Limb (tissue), 2 donors: Measurements from ENCODE around the gene PGF.
A peak's percentile ranks its signal among the peaks of the same experiment; 100 is the strongest.

Experiments used
- DNase-seq, 2 donors: peaks; one replicate each; pipeline ENCODE4 v3.0.0-alpha.2; 2016; ENCODE audit errors: extremely low spot score in 2 of 2

The PGF gene

DNA sequence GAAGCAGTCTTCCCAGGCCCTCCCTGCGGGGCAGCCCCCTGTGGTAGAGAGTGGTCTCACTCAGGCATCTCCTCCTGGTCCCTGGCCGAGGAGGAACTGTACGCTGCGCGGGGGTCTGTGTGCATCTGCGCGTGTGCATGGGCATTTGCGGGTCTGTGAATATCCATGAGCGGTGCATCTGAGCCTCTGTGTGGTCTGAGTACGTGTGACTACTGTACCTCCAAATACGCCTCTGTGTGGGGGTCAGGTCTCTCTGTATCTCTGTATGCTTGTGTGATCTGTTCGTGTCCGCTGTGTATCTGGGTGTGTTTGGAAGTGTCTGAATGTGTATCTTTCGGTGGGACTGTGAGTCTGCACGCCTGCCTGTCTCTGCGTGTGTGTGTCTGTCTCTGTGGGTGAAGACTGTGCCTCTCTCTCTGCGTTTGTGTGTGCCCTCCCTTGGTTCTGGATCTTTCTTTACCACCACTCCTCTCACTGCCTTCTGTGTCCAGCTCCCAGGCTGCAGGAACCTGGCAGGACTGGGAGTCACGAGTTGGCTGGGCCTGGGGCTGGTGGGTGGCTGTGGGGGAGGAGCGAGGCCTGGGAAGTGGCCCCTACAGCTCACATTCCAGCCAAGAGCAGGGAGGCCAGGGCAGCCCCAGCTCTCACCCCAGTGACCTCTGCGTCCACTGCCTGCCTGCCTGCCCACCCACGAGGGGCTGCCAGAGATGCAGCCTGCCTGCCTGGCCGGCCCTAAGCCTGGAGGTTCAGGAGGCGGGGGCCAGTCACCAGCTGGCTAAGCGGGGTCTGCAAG is 1.1 kb upstream of the PGF start:
- no peak for DNase-seq

DNA sequence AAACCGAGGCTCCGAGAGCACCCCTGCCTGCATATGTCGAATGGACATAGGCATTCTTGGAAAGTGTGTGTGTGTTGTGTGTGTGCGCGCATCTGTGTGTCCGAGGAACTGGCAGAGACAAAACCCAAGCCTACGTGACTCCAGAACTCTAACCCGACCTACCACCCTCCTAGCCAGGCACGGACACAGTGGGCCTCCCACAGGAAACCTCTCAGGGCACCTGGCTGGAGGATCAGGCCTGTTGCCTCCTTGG is 556 bp upstream of the PGF start:
- DNase-seq, result no peak

DNA sequence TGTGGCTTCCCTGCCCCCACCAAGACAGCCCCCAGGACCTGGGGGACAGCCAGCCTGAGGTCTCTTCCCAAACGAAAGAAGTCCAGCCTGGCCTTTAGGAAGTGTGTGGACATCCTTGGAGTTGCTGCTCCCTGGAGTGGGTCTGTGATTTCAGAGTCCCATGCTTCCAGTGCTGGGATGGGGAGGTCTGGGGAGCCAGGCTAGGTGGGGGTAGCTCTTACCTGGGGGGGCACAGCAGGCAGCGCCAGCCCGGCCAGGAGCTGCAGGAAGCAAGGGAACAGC is 509 bp downstream of the PGF start:
- DNase-seq, result no peak

DNA sequence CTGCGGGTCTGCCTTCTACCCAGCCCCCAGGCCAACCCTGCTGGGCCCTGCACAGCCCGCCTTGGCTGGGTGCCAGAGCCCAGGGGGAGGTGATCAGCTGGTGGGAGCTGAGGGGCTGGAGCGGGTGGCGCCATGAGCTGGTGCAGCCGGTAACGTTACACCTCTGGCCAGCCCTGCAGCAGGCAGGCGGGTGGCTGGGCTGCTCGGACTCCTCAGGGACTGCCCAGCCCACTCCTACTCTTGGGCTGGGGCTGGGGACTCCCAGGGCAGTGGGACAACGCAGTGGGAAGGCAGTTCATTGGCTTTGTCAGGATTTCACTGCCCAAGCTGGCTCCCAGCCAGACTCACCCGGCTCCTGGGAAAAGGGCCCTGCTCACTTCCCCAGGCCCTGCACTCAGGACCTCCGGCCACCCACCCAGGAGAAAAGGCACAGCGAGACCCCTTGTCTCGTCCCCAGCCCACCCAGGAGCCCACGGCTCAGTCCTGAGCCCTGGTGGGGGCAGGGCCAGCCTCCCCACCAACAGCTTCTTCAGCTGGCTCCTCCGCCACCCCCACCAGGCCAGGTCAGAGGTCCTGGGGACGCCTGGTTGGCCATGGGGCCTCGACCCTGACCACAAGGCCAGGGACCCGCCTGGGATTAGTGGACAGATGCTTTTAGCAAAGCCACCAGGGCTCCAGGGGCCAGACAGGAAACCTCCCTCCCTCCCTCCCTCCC is 1.0 kb downstream of the PGF start:
- peak in 1 of 2 donors; percentile 84 for DNase-seq

DNA sequence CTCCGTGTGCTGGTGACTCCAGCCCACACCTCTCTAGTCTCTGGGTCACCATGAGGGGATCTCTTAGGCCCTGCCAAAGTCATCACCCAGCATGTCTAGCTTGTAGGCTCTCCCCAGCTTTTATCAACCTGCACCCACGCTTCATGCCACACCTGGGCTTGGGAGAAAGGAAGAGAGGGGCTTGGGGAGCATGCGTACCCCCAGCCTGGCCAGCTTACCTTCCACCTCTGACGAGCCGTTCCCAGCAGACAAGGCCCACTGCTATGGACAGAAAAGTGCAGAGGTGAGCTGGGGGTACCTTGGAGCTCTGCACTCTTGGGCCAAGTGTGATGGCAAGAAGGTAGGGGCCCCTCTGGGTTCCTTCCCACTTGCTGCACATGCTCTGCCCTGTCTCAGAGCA is 1.7 kb downstream of the PGF start:
- no peak for DNase-seq

DNA sequence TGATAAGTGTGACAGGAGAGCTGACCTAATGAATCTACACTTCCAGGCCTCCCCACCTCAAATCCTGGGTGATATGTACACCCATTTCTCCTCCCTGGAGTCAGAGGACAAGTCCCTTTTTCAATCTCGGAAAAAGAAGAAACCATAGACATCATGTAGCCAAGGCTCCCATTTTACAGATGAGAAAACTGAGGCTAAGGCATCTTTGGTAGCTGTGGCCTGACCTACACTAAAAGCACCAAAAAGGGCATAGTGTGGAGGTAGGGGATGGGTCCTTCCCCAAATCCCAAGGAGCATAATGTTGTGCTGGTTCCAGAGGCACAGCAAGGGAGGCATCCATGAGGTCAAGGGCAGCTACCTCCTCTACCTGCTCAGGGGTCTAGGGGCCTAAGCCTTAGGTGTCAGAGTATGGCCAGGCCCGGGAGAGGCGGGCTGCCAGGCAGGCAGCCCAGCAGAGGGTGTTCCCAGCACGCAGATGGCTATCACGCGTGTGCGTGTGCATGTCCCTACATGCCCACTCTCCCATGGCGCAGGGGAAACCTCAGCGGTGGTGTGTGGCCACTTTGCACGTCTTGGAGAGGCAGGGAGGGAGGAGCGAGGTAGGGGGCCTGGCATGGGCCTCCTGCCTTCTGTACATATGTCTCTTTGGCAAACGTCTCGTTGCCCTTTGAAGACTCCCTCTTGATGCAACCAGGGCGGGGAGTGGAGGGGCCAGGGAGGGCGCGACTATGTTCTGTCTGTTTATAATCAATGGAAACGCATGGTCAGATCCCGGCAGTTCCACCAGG is 2.5 kb downstream of the PGF start:
- no peak for DNase-seq

DNA sequence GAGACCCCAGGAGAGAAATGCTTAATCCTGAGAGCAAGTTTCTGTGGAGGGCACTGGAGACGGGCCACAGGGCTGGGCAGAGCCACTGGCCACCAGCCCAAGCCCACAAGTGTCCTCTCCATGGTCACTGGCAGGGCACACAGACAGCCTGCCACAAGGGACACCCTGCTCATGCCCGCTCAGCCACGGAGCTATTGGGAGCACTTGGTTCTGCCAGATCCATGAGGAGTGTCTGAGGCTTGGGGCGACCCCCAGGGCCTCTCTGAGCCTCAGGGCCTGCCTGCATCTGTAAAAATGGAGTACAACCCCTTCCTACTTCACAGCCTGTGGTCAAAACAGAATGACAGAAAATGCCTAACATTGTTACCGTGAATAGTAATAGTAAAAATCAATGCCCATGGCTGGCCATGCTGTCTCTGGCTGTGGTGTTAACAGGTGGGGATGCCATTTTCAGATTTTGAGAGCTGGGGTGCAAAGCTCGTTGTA is 3.2 kb downstream of the PGF start:
- DNase-seq, result no peak

DNA sequence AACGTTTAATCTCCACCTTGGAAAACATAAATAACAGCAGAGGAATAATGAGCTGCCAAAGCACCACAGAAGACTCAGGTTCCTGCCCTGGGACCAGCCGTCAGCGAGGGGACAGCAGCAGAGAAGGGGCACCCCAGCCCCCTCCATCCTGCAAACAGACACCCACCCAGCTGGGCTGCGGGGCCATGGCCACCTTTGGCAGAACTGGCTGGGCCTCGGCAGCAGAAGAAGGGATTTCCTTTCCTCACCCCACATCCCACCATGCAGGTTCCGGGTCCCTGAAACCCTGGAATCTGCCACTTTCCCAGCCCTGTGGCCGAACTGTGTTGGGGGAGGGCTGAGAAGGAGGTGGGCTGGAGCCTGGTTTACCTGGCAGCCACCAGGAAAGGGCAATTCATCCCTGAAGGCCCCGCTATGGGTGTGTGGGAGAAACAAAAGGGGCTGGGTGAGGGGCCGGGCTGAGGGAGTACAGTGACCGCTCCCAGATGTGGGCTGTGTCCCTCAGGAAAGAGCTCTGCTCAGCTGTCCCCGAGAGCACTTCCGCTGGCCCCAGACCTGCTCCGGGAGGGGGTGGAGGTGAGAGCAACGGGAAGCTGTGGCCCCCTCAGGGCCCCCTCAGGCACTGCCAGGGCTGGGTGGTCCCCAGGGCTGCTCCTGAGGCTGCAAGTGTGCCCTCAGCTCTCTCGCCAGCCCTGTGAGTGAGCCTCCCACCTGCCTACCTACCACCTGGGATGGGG is 3.8 kb downstream of the PGF start:
- no peak for DNase-seq

DNA sequence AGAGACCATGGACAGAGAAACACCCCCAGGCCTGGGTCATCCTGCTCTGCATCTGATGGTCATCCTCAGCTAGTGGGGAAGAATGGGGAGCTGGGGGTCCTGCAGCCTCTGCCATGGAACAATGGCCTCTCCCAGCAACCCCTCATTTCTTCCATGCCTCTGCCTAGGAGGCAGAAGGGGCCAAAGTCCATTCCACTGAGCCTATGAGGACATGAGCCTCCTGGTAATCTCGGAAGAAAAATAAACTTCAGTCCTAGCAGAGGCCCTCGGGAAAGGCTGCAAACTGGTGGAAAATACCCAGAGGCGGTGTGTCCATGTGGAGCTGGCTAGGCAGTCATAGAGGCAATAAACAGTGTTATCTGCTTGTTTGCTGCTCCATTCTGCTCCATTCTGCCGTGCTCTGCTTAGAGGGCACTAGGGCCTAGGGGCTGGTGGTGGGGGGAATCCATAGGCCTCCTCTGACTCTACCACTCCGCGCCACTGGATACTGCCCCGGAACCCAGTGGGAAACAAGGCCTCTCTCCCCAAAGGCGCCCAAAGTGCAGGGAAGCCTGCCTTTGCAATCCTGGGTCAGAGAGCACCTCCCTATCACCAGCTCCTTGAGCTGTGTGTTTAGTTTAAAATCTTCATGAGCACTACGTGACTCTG is 4.5 kb downstream of the PGF start:
- DNase-seq, result no peak

DNA sequence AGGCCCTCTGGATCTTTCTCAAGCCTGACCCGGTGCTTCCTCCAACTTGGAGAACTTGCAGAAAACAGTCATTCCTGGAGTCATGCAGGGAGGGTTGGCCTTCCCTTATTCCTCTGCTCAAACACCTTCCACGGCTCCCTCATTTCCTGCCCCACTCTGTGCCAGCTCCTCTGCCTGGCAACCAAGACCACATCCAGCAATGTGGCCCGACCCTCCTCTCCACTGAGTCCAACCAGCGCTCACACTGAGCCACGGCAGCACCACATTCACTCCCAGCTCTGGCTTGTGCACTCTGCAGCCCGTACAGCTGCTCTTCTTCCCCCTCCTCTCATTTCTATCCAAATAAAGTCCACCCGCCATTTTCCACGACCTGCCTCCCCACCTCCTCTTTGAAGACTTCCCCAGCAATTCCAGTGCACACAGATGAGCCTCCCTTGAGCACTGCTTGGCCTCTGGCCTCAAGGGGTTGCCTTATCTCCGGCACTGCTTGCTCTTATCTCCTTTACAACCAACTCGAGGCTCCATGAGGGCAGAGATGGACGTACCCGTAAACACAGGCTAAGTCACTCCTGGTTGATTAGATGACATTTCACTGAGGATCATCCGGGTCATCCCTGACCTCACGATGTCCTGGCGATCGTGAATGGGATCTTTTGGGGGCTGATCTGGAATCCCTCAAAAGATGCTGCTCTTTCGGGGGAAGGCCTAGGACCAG is 5.4 kb downstream of the PGF start:
- no peak for DNase-seq

DNA sequence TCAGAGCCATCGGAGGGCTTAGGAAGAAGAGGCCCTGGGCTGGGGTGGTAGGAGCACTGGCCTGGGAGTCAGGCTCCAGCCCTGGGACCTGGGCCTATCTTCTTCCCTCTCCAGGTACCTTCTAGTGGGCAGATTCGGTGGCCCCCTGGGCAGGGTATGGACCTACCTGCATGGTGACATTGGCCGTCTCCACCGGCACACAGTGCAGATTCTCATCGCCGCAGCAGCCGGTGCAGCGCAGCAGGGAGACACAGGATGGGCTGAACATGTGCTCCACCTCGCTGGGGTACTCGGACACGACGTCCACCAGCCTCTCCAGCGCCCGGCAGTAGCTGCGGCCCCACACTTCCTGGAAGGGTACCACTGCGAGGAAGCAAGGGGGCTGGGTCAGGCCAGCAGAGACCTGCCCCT is 6.2 kb downstream of the PGF start:
- DNase-seq, result no peak

DNA sequence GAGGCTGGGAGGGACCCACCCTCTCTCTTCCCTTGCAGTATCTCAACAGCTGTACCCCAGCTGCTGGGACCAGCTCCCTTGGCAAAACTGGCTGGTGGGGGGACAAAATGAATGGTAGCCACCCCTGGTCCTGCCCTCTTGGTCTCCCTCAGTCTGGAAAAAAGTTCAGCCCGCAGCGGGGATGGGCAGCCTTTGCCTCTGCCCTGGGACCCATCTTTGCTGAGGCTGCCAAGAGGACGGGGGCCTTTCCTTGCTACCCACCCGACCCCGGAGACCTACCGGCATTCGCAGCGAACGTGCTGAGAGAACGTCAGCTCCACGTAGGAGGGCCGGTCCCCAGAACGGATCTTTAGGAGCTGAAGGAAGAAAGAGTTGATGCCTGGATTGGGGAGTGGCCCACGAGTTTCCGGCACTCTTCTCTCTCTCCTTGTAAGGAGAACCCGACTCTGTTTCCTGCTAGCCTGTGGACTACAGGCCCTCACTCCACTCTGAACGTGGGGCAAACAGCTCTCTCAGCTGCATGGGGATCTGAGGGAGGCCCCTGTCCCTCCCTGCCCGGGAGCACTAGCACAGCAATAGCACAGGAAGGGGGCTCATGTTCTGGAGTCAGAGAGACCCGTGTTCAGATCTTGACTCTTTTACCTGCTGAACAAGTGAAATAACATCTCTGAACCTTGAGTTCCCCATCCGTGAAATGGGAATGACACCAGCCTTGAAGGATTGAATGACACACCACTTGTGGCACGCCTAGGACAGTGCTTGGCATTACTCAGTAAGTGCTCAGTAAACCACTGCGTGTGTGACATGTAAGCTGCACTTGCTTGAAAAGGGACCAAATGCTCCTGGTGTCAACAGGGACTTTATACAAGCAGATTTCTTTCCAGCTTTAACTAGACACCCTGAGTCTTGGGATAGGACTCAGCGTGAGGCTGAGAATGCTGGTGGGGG is 6.9 kb downstream of the PGF start:
- DNase-seq, result no peak

DNA sequence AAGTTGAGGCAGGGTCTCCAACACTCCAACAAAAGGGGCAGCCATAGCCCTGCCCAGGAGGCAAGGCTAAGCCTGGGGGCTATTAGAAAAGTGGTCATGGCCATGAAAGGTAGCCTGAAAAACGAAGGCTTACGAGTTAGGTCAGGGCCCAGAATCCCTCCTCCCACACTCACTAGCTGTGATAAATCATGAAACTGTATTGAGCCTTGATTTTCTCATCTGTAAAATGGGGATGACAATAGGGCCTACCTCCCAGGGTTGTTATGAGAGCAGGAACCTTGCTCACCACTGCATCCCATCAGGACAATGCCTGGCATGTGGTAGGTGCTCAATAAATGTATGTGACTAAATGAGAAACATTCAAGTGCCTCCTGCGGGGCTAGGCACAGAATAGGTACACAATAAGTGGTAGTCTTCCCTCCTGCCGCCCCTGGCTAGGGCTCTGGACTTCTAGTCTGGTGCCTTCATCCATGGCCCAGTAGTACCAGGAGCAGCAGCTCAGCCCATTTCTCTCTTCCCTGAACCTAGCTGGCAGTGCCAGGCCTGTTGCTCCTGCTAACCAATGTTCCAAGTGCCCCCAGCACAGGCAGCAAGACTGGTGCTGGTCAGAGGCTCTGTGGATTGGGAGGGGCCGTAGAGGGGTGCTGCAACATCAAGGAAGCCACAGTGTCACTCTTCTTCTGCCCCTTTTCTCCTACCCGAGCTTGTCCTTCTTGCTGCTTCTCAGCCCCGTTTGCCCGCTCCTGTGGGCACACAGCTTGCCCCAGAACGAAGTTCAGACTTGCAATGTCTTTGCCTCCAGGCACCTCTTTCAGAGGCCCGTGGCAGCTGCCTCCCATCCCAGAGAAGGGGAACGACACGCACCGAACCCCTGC is 7.8 kb downstream of the PGF start:
- no peak for DNase-seq

DNA sequence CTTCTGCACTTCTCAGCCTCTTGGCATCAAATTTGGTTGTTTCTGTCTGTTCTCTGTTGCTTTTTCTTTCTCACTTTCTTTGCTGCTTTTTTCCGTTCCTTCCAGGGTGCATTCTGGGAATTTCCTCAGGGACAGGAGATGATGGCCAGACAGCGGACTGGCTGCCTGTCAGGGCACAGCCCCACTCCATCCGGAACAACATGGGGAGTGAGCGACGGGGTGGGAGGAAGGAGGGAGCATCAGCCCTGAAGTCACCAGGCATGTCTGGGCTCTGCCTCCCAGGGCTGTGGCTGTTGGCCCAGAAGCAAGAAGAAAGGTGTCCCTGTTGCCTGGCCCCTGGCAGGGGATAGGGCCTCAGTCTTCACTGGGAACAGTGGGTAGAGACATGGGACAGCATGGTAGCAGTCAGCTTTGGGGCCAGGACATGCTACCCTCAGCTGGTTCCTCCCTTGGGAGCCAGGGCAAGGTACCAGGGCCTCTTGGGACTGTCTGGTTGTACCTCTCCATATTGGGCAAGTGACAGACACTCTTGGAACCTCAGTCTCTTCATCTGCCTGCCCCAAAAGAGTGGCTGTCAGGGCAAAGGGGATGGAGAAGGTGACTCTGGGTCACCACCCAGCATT is 8.6 kb downstream of the PGF start:
- no peak for DNase-seq

DNA sequence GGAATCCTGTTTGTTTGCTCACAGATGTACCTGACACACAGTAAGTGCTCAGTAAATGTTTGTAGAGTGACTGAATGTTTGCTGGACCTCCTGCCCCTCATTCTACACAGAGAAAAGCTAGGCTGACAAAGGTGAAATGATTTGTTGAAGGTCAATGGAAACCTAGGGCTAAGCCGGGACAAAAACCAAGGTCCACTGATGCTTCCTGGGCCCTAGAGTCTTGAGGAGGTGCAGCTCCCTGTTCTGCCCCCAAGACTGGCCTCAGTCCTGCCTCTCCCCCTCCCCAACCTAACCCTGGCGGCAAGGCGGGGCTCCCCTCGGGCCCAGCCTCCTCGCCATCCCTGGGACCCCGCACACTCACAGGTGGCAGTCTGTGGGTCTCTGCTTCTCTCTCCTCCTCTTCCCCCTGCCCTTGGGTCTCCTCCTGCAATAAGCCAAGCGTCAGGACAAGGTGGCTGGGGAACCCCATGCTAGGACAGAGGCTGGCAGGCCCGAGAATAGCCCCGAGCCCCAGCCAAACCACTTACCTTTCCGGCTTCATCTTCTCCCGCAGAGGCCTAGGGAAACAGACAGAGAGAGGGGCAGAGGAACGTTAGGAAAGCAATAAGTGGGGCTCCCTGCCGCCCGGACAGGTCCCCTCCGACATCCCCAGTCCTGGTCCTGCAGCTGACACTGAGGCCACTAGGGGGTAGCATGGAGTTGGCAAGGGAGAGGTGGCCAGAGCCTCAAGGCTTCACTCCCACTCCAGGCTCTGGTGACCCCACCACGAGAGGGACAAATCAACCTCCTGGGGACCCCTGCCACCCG is 9.3 kb downstream of the PGF start:
- DNase-seq, result peak; percentile 71 to 86

DNA sequence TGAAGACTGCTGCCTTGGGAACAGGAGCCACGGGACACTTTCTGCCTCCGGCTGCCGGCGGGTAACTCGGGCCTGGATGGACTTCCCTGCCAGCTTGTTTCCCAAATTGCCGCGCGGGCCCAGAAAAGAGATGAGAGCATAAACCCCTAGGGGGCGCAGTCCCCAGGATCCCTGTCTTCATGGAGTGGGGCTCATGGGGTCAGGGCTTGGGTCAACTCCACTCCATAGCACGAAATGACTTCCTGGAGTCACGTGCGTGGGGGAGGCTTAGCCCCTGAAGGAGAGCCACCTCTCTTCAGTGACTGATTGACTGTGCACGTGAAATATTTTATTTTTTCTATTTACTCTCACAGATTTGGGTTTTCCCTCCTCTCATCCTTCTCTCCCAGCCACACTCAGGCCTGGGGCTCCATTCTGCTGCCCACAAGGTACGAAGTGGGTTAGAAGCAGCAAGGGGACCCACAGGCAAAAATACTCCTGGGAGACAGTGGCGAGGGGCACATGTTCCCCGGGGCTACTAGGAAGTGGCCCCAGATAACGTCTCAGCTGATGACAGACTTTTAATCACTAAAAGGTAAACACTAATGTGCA is 10.0 kb downstream of the PGF start:
- DNase-seq, result peak in 1 of 2 donors; percentile 57

DNA sequence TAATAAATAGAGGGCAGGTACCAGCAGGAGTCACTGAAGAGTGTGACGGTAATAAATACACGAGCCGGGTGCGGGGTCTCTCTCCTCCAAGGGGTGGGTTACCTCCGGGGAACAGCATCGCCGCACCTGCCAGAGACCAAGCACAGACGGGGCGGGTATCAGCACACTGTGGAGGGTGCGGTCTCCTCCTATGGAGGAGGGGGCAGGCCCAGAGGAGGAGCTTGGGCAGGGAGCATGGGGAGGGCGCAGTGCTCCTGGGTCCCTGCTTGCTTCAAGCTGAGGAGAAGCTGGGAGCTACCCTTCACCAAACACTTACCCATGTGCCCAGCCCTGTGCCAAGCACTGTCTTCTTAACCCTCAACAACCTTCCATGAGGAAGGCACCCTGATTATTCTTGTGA is 12.8 kb downstream of the PGF start:
- DNase-seq, result no peak
